NCI-H1694 treated with DMSO at 0.1 percent for 48 hours (cell line): ENCODE data around the gene NEO1.
"Not testable (repeated sequence)": the region's sequence is repeated elsewhere in the genome, so short reads cannot be mapped to it uniquely, and the experiment has no call there.

Source experiments
- DNase-seq: peaks from one replicate; lab custom pipeline; 2025; lab: John Stamatoyannopoulos, UW

NEO1 gene

DNA sequence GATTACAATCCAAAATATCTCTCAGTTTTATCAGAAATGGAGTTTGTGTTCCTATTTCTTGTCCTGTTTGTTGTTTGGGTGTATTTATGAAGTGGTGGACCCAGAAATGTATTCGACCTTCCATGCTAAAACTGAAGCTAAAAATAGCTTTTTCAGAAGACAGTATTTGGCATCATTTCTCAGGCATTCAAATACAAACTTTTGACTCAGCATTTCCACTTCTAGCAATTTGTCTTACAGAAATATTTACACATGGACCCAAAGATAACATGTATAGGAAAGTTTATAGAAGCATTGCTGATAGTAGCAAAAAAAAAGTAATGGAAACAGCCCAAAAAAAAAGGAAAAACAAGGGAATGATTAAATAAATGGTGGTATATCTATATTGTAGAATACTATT lies 160.2 kb downstream of the NEO1 start:
- no peak for DNase-seq

DNA sequence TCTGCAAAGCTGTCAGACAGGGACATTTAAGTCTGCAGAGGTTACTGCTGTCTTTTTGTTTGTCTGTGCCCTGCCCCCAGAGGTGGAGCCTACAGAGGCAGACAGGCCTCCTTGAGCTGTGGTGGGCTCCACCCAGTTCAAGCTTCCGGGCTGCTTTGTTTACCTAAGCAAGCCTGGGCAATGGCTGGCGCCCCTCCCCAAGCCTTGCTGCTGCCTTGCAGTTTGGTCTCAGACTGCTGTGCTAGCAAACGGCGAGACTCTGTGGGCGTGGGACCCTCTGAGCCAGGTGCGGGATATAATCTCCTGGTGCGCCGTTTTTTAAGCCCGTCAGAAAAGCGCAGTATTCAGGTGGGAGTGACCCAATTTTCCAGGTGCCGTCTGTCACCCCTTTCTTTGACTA lies 169.2 kb downstream of the NEO1 start:
- DNase-seq = not testable (repeated sequence)

DNA sequence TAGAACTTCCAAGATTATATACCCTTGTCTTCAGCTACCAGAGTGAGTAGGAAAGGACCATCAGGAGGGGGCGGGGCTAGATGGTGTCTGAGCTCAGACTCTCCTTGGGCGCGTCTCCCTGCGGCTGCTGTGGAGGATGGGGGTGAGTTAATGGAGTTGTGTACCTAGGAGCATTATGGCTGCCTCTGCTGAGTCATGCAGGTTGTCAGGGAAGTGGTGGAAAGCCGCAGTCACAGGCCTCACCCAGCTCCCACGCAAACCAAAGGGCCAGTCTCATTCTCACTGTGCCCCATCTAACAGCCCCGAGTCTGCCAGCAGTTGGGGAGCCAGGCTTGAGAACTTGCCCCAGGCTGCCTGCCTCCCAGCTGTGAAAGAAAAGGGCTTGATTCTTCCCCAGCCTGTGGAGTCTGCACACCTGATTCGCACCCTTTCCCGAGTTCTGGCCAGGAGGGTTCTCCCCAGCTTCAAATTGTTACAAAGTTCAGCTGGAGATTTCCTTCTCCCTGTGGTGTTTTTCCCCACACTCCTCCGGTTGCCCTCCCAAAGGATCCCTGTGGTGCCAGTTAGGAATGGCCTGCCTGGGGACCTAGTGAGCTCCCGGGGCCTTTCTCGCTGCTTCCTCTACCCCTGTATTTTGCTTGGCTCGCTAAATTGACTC lies 173.2 kb downstream of the NEO1 start:
- DNase-seq = no peak

DNA sequence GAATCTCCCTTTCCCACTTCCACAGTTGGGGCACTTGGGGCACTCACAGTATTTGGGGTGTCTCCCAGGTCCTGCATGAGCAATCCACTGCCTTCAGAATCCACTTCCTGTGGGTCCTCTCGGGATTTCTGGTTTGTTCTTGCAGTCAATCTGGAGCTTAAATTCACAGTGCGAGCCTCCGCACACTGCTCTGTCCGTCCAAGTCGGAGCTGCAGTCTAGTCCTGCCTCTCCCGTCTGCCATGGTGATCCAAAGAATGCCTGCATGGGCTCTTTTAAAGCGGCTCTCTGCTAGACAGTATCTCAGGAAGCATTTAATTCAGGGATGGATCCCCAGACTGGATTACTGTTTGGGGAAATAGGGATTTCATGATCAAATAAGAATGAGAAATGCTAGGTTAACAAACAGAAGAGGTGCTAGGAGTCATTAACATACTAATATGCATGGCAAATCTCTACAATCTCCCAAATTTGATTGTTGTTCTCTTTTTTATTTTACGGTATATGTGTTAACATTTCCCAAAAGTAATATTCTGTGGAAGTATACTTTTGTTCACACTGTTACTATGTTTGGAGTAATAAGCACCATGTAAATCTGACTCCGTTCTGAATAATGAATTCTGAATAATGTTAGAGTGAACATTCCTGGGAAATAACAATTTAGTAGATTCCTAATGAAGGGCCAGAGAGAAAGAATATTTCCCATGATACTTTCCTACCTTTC lies 174.0 kb downstream of the NEO1 start:
- no peak for DNase-seq

DNA sequence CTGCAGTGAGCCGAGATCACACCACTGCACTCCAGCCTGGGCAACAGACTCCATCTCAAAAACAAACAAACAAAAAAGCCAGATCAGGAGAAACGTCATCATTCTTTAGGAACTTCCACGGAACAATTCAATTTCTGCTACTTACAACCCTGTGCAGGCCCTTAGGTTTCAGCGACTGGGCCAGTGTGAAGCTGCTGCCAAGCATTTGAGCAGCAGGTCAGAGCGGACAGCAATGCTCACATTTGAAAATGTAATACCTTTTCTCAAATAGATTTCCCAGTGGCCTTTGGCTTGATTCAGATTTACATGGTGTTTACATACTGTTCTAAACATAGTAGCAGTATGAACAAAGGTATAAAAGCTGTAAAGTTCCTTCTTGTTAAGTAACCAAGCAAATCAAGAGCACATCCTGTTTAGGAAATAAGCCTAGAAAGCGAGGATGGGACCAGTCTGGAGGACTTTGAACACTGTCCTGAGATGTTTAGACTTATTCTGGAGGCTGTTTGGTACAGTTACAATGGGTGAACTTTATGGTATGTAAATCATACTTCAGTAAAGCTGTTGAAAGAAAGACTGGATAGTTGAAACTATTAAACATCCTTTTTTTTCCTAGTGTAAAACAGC lies 175.3 kb downstream of the NEO1 start:
- DNase-seq = no peak

DNA sequence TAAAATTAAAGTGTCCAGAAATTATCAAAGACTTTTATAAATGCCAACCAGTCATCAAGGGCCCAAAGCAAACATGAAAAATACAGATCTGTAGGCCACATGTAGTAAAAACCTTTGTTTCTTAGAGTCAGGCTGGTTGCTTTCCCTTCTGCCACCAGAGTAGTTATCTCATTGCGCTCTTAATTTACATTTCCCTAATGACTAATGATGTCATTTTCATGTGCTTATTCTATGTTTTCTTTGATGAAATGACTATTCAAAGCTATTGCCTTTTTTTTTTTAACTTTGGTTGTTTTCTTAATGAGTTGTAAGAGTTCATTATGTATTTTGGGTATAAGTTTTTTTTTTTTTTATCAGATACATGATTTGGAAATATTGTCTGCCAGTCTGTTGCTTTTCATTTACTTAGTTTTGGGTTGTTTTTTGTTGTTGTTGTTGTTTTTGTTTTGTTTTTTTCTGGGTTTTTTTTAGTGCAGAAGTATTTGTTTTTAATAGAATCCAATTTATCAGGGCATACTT lies 175.9 kb downstream of the NEO1 start:
- DNase-seq = no peak

DNA sequence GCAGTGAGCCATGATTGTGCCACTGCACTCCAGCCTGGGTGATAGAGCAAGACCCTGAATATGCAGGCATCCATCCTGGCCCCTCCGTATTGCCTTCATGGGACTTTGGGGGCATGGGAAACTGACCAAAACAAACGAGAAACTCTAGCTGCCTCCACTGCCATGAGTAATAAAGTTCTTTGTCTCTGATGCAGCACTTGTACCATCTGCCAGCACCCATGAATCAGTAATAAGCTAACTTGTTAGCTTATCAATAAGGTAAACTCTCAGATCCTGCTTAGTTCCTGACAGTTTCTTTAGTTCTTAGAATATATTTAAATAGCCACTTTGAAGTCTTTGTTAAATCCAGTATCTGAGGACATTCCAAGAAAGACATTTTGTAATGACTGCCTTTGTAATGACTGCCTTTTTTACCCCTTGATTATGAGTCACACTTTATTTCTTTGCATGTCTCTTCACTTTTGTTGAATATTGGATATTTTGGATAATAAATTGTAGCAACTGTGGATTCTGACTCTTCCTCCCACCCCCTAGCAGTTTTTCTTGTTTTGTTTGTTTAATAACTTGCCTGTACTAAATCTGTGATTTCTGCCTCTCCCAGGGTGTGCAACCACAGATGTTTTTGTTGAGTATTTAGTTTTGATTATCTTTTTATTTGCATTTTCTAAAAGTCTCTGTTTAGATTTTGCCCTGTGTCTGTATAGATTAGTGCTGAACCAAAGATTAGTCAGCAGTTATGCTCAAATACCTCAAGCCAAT lies 179.6 kb downstream of the NEO1 start:
- no peak for DNase-seq

DNA sequence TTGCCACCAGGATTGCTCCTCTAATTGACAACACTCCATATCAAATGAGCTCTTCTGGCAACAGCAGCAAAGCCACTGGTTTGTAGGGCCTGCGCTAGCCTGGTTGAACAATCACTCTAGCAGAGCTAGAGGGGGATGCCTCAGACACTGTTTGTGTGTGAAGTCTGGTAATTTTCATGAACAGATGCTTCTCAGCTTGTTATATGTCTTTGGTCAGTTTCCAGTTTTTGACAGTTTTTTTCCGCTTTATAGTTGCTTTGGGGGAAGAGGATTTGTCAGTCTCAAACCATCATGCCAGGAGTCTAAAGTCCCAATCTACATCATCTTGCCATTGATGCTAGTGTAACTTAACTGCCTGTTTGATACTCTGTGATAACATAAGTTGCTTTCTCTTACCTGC lies 180.5 kb downstream of the NEO1 start:
- peak; percentile 13 for DNase-seq

DNA sequence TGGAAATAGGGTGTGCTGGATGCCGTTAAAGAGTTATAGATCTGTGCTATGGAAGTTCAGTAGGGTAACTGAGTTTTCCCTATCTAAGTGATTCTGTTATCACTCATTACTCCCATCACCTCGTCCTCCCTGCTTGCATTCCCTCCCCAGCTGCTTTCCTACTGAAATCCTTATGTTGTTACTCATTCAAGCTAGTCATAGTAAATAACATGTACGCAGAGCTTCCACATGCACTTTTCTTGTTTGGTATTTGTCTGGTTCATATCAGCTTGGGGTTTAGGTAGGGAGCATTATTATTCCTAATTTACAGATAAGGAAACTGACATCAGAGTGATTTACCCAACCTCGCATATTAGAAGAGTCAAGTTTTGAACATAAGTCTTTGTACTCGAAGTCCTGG lies 181.4 kb downstream of the NEO1 start:
- no peak for DNase-seq

DNA sequence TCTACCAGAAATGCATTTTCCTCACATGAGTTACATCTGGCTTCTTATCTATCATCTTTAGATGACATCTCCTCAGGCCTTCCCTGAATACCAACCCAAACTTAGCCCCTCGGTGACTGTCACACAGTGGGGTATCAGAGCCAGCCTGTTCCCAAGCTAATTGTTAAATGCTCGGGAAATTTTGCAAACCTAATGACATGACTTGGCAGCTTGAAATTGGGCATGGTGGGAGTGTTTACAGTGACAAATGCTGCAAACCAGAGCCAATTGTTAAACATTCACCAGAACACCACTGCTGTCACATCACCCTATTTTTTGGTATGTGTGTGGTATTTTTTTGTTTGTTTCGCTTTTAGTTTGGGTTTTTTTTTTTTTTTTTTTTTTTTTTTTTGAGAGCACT lies 185.6 kb downstream of the NEO1 start:
- DNase-seq = peak; percentile 6

DNA sequence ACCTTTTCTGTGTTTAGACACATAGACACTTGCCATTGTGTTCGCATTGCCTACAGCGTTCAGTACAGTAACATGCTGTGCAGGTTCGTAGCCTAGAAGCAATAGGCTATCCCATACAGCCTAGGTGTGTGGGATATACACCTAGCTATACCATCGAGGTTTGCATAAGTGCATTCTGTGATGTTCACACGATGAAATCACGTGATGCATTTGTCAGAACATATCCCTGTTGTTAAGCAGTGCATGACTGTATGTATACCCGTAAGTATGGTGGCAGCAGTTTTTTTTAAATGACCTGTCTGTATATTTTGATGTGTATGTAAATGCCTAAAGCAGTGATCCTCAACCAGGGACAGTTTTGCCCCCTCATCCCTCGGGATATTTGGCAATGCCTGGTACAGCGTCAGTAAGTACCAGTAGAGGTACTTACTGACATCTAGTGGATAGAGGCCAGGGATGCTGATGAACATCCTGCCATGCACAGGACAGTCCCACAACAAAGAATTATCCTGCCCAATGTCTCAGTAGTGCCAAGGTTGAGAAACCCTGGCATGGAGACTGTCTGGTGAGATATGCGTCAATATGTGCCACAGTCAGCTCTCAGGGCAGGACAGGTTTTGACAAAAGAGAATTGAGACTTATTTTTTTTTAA lies 187.4 kb downstream of the NEO1 start:
- peak; percentile 2 for DNase-seq

DNA sequence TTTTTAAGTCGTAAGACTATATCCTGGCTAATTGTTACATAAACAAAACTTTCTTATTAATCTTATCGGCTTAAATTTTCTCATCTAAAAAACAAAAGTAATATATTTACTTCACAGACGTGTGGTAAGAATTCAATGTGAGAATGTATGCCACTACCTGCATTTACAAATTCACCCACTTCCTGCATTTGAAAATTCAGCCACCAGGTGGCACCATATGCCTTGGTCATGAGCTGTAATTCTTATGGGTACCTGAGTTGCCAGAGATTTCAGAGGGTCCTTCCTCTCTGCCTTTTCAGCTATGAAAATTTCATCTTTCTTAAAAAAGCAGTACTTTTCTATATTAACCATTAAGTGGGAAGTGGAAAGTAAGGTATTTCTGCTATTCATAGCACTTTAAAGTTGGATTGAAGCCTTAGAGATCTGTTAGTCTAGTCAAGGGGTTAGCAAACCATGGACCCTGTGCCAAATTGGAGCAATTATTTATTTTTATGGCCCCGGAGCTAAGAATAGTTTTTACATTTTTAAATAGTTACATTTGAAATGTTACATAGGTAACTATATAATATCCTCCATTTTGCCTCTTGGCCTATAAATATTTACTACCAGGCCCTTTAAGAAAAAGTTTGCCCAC lies 188.7 kb downstream of the NEO1 start:
- peak; percentile 33 for DNase-seq

DNA sequence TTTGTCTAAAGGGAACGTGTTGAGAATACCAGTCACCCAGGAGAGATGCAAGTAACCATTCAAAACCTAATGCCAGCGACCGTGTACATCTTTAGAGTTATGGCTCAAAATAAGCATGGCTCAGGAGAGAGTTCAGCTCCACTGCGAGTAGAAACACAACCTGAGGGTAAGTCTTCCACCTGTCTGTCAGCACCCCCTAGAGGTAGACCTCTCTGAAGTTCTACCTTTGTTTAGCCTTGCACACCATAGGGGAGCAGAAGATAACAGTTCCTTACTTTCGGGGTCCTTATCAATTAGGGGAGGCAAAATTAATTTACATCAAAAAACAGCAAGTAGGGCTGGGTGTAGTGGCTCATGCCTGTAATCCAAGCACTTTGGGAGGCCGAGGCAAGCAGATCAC lies 192.1 kb downstream of the NEO1 start:
- DNase-seq = no peak

DNA sequence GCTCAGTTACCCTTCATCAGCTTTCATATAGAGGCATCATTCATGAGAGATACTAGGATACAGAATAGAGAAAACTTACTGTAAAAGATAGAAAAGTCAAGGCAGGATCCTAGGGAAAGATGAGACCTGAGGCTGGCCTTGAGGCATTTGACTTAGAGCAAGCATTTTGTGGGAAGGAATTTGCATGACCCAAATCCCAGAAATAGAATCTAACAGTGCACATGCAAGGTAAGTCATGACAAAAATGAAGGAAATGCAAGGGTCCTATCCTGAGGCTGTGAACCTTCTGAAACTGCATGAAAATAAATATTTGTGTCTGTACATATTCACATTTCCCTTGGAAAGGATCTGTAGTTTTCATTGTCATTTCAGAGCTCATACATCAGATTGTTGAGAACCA lies 194.2 kb downstream of the NEO1 start:
- no peak for DNase-seq

DNA sequence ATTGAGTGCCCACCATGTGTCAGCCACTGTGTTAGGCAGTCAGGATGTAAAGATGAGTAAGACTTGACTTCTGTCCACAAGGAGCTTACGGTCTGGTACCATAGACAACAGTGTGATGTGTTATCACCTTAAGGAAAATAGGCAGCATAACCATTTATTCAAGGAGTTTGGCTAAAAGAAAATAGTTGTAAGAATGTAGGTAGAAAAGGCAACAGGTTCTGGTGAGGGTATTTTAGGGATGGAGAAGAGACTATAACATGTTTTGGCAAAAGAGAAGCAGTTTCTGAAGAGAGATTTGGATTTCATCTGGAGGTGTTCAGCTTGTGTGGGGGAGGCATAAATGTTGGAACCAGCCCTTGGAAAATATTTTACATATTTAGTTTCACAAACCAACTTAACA lies 194.6 kb downstream of the NEO1 start:
- DNase-seq = no peak

DNA sequence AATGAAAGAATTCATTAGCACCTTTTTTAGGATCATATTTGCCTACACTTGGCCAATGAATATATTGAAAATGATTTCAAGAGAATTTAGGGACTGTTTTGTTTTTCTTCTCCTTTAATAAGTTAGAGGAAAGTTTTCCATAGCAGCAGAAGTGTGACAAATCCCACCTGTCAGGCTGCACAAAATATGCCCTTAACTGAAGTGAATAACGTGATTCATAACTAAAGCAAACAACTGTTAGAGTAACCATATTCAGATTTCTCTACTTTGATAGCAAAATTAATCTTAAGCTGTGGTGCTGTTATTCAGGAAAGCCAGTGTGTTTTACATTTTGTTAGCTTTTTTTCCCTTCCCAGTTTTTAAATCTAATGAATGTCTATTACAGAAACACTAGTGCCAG lies 195.1 kb downstream of the NEO1 start:
- DNase-seq = no peak

DNA sequence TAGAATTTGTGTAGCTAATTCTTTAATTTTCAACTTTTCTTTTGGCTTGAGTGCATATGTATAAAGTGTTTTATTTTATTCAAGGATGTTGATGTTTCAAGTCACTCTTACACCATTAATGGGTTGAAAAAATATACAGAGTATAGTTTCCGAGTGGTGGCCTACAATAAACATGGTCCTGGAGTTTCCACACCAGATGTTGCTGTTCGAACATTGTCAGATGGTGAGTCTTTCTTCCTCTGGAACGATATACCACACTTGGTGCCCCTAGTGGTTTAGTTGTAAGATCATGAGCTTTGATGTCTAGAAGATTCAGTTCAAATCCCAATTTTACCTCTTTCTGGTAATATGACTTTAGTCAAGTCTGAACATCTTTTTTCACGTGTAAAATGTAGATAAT lies 197.2 kb downstream of the NEO1 start:
- no peak for DNase-seq

DNA sequence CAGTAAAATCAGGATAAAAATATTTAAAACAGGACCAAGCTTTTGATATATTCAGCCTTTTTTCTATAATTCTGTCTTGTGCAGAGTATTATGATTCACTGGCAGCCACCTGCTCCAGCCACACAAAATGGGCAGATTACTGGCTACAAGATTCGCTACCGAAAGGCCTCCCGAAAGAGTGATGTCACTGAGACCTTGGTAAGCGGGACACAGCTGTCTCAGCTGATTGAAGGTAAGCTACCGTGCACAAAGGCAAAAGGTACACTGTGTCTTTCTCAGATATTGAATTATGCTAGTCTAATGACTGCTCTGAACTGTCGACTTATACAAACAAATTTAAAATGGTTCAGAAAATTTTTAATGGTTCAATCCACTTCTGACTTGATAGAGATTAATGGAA lies 202.3 kb downstream of the NEO1 start:
- no peak for DNase-seq

DNA sequence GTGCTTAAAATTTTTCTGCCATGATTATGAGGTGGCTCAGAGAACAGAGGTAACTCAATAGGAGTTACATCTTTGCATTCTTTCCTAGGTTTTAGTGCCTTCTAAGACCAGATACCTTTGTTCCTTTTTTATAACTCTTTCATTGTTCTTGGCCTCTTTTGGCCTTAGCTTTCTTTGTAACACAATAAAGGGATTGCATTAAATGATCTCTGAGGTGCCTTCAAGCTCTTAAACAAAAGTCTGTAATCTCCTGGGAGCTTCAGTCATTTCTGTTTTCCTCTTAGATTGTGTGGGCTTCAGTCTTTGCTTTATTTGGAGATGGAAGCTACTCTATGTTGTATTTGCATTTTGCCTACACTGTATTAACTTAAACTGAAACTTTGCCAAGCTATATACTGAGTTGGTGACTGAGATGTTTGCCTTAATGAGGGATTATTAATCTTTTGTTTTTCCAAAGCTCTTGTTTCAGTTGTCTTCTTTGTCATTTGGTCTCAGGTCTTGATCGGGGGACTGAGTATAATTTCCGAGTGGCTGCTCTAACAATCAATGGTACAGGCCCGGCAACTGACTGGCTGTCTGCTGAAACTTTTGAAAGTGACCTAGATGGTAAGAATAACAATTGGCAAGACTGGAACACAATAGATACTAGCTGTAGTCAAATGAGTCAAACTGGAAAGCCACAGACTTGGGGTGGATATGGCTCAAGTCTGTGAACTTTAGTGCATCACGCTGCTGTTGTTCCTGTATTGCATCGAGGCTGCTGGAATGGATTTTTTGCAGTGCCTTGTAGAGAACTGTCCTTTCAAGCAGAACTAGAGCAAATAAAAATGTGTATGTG lies 206.2 kb downstream of the NEO1 start:
- DNase-seq = no peak

DNA sequence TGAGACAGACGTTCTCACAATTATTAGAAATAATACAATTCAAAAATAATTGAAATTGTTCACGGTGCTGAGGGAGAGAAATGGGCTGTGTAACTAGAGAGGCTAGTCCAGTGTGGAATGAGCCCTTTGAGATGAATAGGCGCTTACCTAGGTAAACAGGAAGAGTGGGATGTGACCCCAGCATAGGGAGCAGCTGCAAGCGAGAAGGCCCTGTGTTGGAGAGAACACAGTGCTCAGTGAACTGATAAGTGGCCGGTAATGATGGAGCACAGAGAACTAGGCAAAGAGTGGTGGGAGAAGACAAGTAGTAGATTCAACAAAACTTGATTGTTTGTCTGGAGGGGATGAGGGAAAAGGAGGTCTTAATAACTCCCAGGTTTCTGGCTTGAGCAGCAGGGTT lies 212.6 kb downstream of the NEO1 start:
- DNase-seq = no peak
